OCI-LY1 (cell line): ENCODE measurements around the gene ALDH1L1.
A peak's percentile ranks its signal among the peaks of the same experiment; 100 is the strongest.

Experiments used
- EZH2 ChIP-seq: fragments of 200-600 bp; sonication (generic), shearing (Covaris generic); IDR thresholded peaks from 2 replicates; pipeline ENCODE4 v1.8.0; 2017; ENCODE audit warnings: borderline replicate concordance, mixed run types, mild to moderate bottlenecking, antibody characterized with exemption, low read length, moderate library complexity, mixed read lengths
- TF ChIP-seq, protein P1 (sequence below): fragments of 200-600 bp; sonication (generic), shearing (Covaris generic); IDR thresholded peaks from 2 replicates; pipeline ENCODE4 v1.5.1; 2017; ENCODE audit warnings: mild to moderate bottlenecking, antibody characterized with exemption, low read length, moderate library complexity, mixed read lengths

DNA sequence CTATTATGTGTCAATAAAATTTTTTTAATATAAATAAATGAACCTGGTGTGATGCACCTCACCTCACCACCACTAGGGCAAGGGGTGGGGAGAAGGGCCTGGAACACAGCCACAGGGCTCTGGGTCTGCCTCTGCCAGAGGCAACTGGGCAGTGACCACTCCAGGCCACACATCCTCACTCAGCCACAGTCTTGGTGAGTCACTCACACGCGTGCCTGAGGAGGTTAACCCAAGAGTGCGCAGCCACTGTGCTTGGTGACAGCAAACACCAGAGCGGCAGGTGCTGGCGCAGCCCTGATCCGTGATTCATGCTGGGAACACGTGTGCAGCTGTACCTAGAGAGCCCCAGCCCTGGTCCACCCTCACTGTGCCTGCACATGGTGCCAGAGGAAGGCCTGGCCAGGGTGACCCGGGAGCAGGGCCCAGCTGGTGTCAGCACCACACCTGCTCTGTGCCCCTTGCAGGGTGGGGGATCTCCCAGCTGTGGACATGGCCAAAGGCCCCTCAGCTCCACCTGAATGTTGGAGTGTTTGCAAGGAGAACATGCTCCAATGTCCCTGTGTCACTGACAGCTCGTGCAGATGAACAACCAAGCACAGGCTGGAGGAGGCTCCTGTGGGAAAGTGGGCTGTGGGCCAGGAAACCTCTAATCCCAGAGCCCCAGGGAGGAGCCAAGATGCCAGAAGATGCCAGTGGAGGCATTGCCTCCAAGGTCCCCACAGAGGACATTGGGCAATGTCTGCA is 98.6 kb downstream of the ALDH1L1 start:
- TF ChIP-seq, protein P1, sequence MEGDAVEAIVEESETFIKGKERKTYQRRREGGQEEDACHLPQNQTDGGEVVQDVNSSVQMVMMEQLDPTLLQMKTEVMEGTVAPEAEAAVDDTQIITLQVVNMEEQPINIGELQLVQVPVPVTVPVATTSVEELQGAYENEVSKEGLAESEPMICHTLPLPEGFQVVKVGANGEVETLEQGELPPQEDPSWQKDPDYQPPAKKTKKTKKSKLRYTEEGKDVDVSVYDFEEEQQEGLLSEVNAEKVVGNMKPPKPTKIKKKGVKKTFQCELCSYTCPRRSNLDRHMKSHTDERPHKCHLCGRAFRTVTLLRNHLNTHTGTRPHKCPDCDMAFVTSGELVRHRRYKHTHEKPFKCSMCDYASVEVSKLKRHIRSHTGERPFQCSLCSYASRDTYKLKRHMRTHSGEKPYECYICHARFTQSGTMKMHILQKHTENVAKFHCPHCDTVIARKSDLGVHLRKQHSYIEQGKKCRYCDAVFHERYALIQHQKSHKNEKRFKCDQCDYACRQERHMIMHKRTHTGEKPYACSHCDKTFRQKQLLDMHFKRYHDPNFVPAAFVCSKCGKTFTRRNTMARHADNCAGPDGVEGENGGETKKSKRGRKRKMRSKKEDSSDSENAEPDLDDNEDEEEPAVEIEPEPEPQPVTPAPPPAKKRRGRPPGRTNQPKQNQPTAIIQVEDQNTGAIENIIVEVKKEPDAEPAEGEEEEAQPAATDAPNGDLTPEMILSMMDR, result peak; percentile 30
- no peak for TF ChIP-seq EZH2
